Suprapubic skin (tissue), 4 donors: Measurements from ENCODE around the gene LDLRAD4. TPM values are rescaled to one million over a fixed set of nuclear protein-coding genes. Genes with fewer than 3 reads are reported as not detected.

Experiments
- DNase-seq, 2 donors: peaks; one replicate each; pipeline ENCODE4 v3.0.0-alpha.2; 2019; ENCODE audit warnings: low spot score in 2 of 2
- H3K27ac ChIP-seq: fragments of 200-600 bp; sonication (generic); one replicate; pipeline ENCODE4 v1.5.1; 2019
- H3K27me3 ChIP-seq: fragments of 200-600 bp; sonication (generic); one replicate; pipeline ENCODE4 v1.5.1; 2019
- H3K36me3 ChIP-seq: fragments of 200-600 bp; sonication (generic); one replicate; pipeline ENCODE4 v1.5.1; 2019
- H3K4me1 ChIP-seq: fragments of 200-600 bp; sonication (generic); one replicate; pipeline ENCODE4 v1.5.1; 2019
- H3K4me3 ChIP-seq: fragments of 200-600 bp; sonication (generic); one replicate; pipeline ENCODE4 v1.5.1; 2019; ENCODE audit warnings: mild to moderate bottlenecking
- H3K9me3 ChIP-seq: fragments of 200-600 bp; sonication (generic); one replicate; pipeline ENCODE4 v1.5.1; 2019
- EP300 ChIP-seq: sonication (generic); formaldehyde crosslinking; IDR thresholded peaks from one replicate; pipeline ENCODE4 v1.6.1; 2017; ENCODE audit warnings: antibody characterized with exemption
- POLR2A ChIP-seq, 2 donors: fragments of 450-650 bp; IDR thresholded peaks; one replicate each; pipeline ENCODE4 v1.6.1; 2017; ENCODE audit warnings: antibody characterized with exemption in 2 of 2, mild to moderate bottlenecking in 2 of 2, moderate library complexity in 2 of 2
- POLR2AphosphoS5 ChIP-seq, 3 donors: sonication (generic); formaldehyde crosslinking; IDR thresholded peaks; one replicate each; pipeline ENCODE4 v1.6.1; 2017; ENCODE audit warnings: antibody characterized with exemption in 3 of 3
- WGBS: methylation state at CpG from one replicate; pipeline ENCODE4 v1.1.5; 2018; 5-methylcytosine and 5-hydroxymethylcytosine counted together
- total RNA-seq, 4 donors: library from RNA; depleted of rRNA; stranded (reverse); fragments of >200 nt; gene quantifications; one replicate each; pipeline ENCODE4 v1.1.0, GENCODE V29; 2016
- TF ChIP-seq, protein P1 (sequence below), 2 donors: fragments of 200-600 bp in 1 of 2; fragments of 450-650 bp in 1 of 2; sonication (generic) in 1 of 2; IDR thresholded peaks; one replicate each; pipeline ENCODE4 v1.5.1; 2016 to 2019; ENCODE audit warnings: antibody characterized with exemption in 2 of 2, mild to moderate bottlenecking in 1 of 2, moderate library complexity in 1 of 2

Gene LDLRAD4
- total RNA-seq, 4 donors from 2014 or later = 10.1 to 31.6 (median 15.1) TPM

DNA sequence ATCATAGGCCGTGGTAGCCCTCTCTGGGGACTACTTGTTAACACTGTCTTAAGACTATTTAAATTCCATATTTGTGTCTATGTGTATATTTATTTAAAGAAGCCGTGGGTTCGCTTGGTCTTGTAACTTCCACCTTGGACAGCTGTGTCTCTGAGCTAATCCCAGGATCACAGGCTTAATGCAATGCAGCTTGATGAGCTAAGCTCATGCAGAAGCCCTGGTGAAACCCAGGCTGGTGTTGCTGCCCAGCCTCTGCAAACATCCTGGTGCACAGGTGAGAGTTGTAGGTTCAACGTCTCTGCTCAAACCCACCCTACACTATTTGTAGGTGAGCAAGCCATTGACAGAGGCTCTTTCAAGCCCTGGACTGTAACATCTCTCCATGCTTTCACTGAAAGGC lies 296.0 kb downstream of the LDLRAD4 start:
- Histone ChIP-seq H3K27me3 (no peaks in the 10 kb centered on the region), H3K36me3 (no peaks in the 10 kb centered on the region), H3K9me3 (no peaks in the 10 kb centered on the region), H3K4me3 (no peak overlapping the region), H3K27ac (no peak overlapping the region), H3K4me1 (peaks cover 8% of the 10 kb centered on the region)
- 89% methylated on average over 4 of the region's 4 CpGs for WGBS
- TF ChIP-seq POLR2AphosphoS5 (IDR thresholded peaks at IDR 0.05) (no peak), EP300 (no peak), POLR2A (IDR thresholded peaks at IDR 0.05) (no peak)
- TF ChIP-seq, protein P1, sequence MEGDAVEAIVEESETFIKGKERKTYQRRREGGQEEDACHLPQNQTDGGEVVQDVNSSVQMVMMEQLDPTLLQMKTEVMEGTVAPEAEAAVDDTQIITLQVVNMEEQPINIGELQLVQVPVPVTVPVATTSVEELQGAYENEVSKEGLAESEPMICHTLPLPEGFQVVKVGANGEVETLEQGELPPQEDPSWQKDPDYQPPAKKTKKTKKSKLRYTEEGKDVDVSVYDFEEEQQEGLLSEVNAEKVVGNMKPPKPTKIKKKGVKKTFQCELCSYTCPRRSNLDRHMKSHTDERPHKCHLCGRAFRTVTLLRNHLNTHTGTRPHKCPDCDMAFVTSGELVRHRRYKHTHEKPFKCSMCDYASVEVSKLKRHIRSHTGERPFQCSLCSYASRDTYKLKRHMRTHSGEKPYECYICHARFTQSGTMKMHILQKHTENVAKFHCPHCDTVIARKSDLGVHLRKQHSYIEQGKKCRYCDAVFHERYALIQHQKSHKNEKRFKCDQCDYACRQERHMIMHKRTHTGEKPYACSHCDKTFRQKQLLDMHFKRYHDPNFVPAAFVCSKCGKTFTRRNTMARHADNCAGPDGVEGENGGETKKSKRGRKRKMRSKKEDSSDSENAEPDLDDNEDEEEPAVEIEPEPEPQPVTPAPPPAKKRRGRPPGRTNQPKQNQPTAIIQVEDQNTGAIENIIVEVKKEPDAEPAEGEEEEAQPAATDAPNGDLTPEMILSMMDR (IDR thresholded peaks at IDR 0.05) = no peak
- DNase-seq = no peak

DNA sequence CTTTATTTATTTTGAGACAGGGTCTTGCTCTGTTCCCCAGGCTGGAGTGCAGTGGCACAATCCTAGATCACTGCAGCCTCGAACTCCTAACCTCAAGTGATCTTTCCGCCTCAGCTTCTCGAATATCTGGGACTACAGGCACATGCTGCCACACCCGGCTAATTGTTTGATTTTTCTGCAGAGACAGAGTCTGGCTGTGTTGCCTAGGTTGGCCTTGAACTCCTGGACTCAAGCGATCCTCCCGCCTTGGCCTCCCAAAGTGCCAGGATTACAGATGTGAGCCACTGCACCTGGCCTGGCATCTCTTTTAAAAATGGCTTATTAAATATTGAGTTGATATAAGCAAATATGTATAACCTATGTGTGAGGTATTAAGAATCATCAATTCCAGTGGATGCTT lies 298.3 kb downstream of the LDLRAD4 start:
- no peak for DNase-seq
- Histone ChIP-seq H3K4me3 (no peak overlapping the region), H3K9me3 (no peaks in the 10 kb centered on the region), H3K27ac (no peak overlapping the region), H3K27me3 (no peaks in the 10 kb centered on the region), H3K36me3 (no peaks in the 10 kb centered on the region), H3K4me1 (peaks cover 8% of the 10 kb centered on the region)
- 92% methylated on average over 6 of the region's 6 CpGs for WGBS
- TF ChIP-seq POLR2AphosphoS5 (IDR thresholded peaks at IDR 0.05) (no peak), POLR2A (IDR thresholded peaks at IDR 0.05) (no peak), EP300 (no peak)
- TF ChIP-seq, protein P1 (IDR thresholded peaks at IDR 0.05) = no peak

DNA sequence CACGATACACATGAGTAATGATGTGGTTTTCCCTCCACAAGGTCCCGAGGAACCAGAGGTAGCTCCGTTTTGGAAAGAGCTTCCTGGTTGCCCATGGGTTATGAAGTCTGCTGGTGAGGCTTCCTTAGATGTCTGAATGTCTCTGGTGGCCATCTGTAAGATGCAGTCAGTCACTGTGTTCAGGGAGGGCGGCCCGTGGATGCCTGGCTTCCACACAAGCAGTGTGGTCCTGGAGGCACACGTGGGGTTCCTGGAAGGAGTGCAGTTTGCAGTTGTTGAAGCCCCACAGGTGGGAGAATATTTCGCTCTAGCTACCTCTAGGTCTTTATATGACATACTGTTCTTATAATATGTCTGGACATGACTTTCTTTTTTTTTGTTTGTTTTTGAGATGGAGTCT lies 298.8 kb downstream of the LDLRAD4 start:
- peaks cover 8% of the 10 kb centered on the region for H3K4me1 ChIP-seq
- H3K27ac ChIP-seq = no peak overlapping the region
- H3K27me3 ChIP-seq = no peaks in the 10 kb centered on the region
- no peaks in the 10 kb centered on the region for H3K9me3 ChIP-seq
- H3K36me3 ChIP-seq = no peaks in the 10 kb centered on the region
- WGBS = 94% methylated on average over 7 of the region's 7 CpGs
- DNase-seq = no peak
- no peak overlapping the region for H3K4me3 ChIP-seq
- TF ChIP-seq POLR2AphosphoS5 (IDR thresholded peaks at IDR 0.05) (no peak), POLR2A (IDR thresholded peaks at IDR 0.05) (no peak), EP300 (no peak)
- TF ChIP-seq, protein P1 (IDR thresholded peaks at IDR 0.05) = no peak

DNA sequence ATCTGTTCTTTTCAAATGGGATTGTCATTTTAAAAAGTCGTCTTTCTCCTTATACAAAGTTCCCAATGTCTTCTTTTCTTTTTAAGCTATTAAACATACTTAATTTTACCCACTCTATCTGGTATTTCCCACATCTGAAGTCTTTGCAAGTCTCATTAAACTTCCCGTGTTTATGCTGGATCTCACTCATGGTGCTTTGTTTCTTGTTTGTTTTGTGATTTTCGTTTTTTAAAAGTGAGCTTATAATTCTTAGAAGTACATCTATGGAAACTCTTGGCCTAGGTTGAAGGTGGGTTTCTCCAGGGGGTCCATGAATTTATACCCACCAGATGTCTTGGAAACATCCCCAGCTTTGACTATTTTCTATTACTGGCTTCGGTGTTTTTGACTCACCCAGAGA lies 299.8 kb downstream of the LDLRAD4 start:
- Histone ChIP-seq H3K4me1 (peaks cover under 1% of the 10 kb centered on the region), H3K27me3 (no peaks in the 10 kb centered on the region), H3K27ac (no peak overlapping the region), H3K36me3 (no peaks in the 10 kb centered on the region), H3K9me3 (no peaks in the 10 kb centered on the region), H3K4me3 (no peak overlapping the region)
- whole genome bisulfite sequencing = 88% methylated on average over 4 of the region's 4 CpGs
- TF ChIP-seq EP300 = no peak
- TF ChIP-seq, protein P1 (IDR thresholded peaks at IDR 0.05) = no peak
- no peak for TF ChIP-seq POLR2A (IDR thresholded peaks at IDR 0.05)
- TF ChIP-seq POLR2AphosphoS5 (IDR thresholded peaks at IDR 0.05) = no peak
- no peak for DNase-seq

DNA sequence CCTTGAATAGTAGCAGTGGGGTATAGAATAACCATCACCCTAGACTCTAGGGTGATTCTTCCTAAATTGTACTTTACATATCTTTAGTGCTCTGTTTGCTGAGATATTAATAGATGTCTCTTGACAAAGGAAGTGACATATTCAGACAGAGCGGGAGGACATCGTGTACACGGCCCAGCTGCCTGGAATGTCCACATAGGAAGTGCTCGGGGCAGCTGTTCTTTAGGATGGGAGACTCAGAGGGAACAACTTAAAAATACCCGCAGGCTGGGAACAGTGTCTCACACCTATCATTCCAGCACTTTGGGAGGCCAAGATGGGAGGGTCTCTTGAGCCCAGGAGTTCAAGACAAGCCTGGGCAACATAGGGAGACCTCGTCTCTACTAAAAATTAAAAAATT lies 301.7 kb downstream of the LDLRAD4 start:
- no peaks in the 10 kb centered on the region for H3K27me3 ChIP-seq
- DNase-seq = peak in 1 of 2 donors; percentile 76
- no peaks in the 10 kb centered on the region for H3K9me3 ChIP-seq
- H3K4me1 ChIP-seq = no peaks in the 10 kb centered on the region
- TF ChIP-seq, protein P1 (IDR thresholded peaks at IDR 0.05) = no peak
- TF ChIP-seq POLR2A (IDR thresholded peaks at IDR 0.05) = no peak
- no peak for TF ChIP-seq POLR2AphosphoS5 (IDR thresholded peaks at IDR 0.05)
- TF ChIP-seq EP300 = no peak
- WGBS = 79% methylated on average over 6 of the region's 6 CpGs
- H3K36me3 ChIP-seq = peaks cover 5% of the 10 kb centered on the region
- no peak overlapping the region for H3K4me3 ChIP-seq
- no peak overlapping the region for H3K27ac ChIP-seq
